IMR-90 (cell line): ENCODE data around the gene TMCC1. TPM values are rescaled to one million over a fixed set of nuclear protein-coding genes. Genes with fewer than 3 reads are reported as not detected.

Source experiments
- ATAC-seq: fragments of 200-7000 bp; cut with Tn5 transposase; 2 replicates; pipeline ENCODE4 v1.9.1; 2020; ENCODE audit warnings: low read depth, mild to moderate bottlenecking, moderate library complexity
- BruUV-seq: library from RNA; stranded (reverse); fragments of 400-500 nt; replicated peaks from 2 replicates; lab custom pipeline; 2021; lab: Mats Ljungman, UMichigan
- CTCF ChIA-PET: fragments of 300-600 bp; formaldehyde crosslinking; extraction: SDS; loops from one replicate; lab custom pipeline; 2021; ENCODE audit warnings: antibody characterized with exemption; lab: Yijun Ruan, JAX
- POLR2A ChIA-PET: fragments of 300-600 bp; sonication (Branson Sonifier 250); formaldehyde crosslinking; loops from one replicate; lab custom pipeline; 2022; ENCODE audit warnings: antibody characterized with exemption; ENCODE audit not compliant: unreplicated experiment; lab: Charles Lee
- DNase-seq: peaks from one replicate; pipeline ENCODE4 v3.0.0; 2013
- H2AFZ ChIP-seq: replicated peaks from 2 replicates; pipeline ENCODE3; 2013; ENCODE audit warnings: low read length, mild to moderate bottlenecking; ENCODE audit not compliant: poor library complexity
- H2AK5ac ChIP-seq: 2 replicates; pipeline ENCODE4 v1.6.1; 2013; ENCODE audit warnings: low read depth, low read length, inconsistent platforms
- H2AK9ac ChIP-seq: replicated peaks from 2 replicates; pipeline ENCODE3; 2013; ENCODE audit warnings: mild to moderate bottlenecking, low read depth, low read length, moderate library complexity; ENCODE audit not compliant: poor library complexity
- H2BK120ac ChIP-seq: 2 replicates; pipeline ENCODE4 v1.6.1; 2013; ENCODE audit warnings: low read depth, low read length, inconsistent platforms
- H2BK15ac ChIP-seq: 3 replicates; pipeline ENCODE4 v1.6.1; 2013; ENCODE audit warnings: low read depth, low read length, inconsistent platforms
- H2BK20ac ChIP-seq: 2 replicates; pipeline ENCODE4 v1.6.1; 2013; ENCODE audit warnings: low read depth, mild to moderate bottlenecking, inconsistent platforms, low read length, moderate library complexity
- H2BK5ac ChIP-seq: 2 replicates; pipeline ENCODE4 v1.6.1; 2013; ENCODE audit warnings: mild to moderate bottlenecking, low read depth, low read length, inconsistent platforms; ENCODE audit not compliant: poor library complexity, severe bottlenecking
- H3K14ac ChIP-seq: replicated peaks from 2 replicates; pipeline ENCODE4 v1.6.1; 2013; ENCODE audit warnings: low read depth, low read length, inconsistent platforms
- H3K18ac ChIP-seq: 2 replicates; pipeline ENCODE4 v1.6.1; 2013; ENCODE audit warnings: low read depth, low read length, control low read depth
- H3K23ac ChIP-seq: 2 replicates; pipeline ENCODE4 v1.6.1; 2013; ENCODE audit warnings: low read depth, low read length, inconsistent platforms
- H3K27ac ChIP-seq: 2 replicates; pipeline ENCODE4 v1.5.1; 2013; ENCODE audit warnings: mild to moderate bottlenecking, control low read depth, low read length; ENCODE audit not compliant: insufficient read depth
- H3K27me3 ChIP-seq: 2 replicates; pipeline ENCODE4 v1.6.1; 2013; ENCODE audit warnings: low read length; ENCODE audit not compliant: control insufficient read depth, insufficient read depth
- H3K36me3 ChIP-seq: 2 replicates; pipeline ENCODE4 v1.6.1; 2013; ENCODE audit warnings: low read length, mixed read lengths; ENCODE audit not compliant: control insufficient read depth, insufficient read depth
- H3K4ac ChIP-seq: 2 replicates; pipeline ENCODE4 v1.6.1; 2013; ENCODE audit warnings: low read depth, low read length, inconsistent platforms
- H3K4me1 ChIP-seq: 2 replicates; pipeline ENCODE4 v1.6.1; 2013; ENCODE audit warnings: low read length, mixed read lengths; ENCODE audit not compliant: control insufficient read depth, insufficient read depth
- H3K4me2 ChIP-seq: 2 replicates; pipeline ENCODE4 v1.6.1; 2013; ENCODE audit warnings: low read depth, mild to moderate bottlenecking, control low read depth, low read length, moderate library complexity
- H3K4me3 ChIP-seq: 2 replicates; pipeline ENCODE4 v1.5.1; 2013; ENCODE audit warnings: low read depth, mild to moderate bottlenecking, control low read depth, low read length, moderate library complexity; ENCODE audit not compliant: insufficient read depth
- H3K56ac ChIP-seq: 2 replicates; pipeline ENCODE4 v1.6.1; 2013; ENCODE audit warnings: low read length, inconsistent platforms; ENCODE audit not compliant: insufficient read depth; ENCODE audit errors: extremely low read depth
- H3K79me1 ChIP-seq, 2 experiments: 2 replicates each; pipeline ENCODE4 v1.6.1; 2013; ENCODE audit warnings: low read length in 2 of 2, inconsistent platforms in 1 of 2, low read depth in 1 of 2
- H3K9ac ChIP-seq: 2 replicates; pipeline ENCODE4 v1.6.1; 2013; ENCODE audit warnings: low read depth, low read length, control low read depth
- H3K9me1 ChIP-seq: 2 replicates; pipeline ENCODE4 v1.6.1; 2013; ENCODE audit warnings: low read length, inconsistent platforms; ENCODE audit not compliant: insufficient read depth
- H3K9me3 ChIP-seq: 2 replicates; pipeline ENCODE4 v1.6.1; 2013; ENCODE audit warnings: low read length; ENCODE audit not compliant: control insufficient read depth, insufficient read depth
- H4K20me1 ChIP-seq: 2 replicates; pipeline ENCODE4 v1.6.1; 2013; ENCODE audit warnings: low read length, inconsistent platforms; ENCODE audit not compliant: insufficient read depth
- H4K5ac ChIP-seq: 2 replicates; pipeline ENCODE4 v1.6.1; 2013; ENCODE audit warnings: mild to moderate bottlenecking, low read depth, low read length, control low read depth
- H4K8ac ChIP-seq, 2 experiments: 2 replicates each; pipeline ENCODE4 v1.6.1; 2013; ENCODE audit warnings: low read depth in 2 of 2, low read length in 2 of 2, control low read depth in 1 of 2, inconsistent platforms in 1 of 2
- H4K91ac ChIP-seq: 2 replicates; pipeline ENCODE4 v1.6.1; 2013; ENCODE audit warnings: low read depth, low read length, inconsistent platforms; ENCODE audit not compliant: insufficient read depth
- BHLHE40 ChIP-seq: fragments of 150-350 bp; IDR thresholded peaks from 2 replicates; pipeline ENCODE4 v1.6.1; 2016; ENCODE audit warnings: mild to moderate bottlenecking, low read depth, low read length
- CEBPB ChIP-seq: IDR thresholded peaks from 2 replicates; pipeline ENCODE4 v1.6.1; 2012; ENCODE audit warnings: low read depth, low read length, improper control_type of control experiment
- CHD1 ChIP-seq: IDR thresholded peaks from 2 replicates; pipeline ENCODE4 v1.6.1; 2012; ENCODE audit warnings: low read depth, low read length, improper control_type of control experiment
- ELK1 ChIP-seq: fragments of 150-350 bp; IDR thresholded peaks from 2 replicates; pipeline ENCODE4 v1.6.1; 2016; ENCODE audit warnings: low read depth, mild to moderate bottlenecking, low read length, moderate library complexity, borderline replicate concordance
- FOS ChIP-seq: fragments of 150-350 bp; IDR thresholded peaks from 2 replicates; pipeline ENCODE4 v1.6.1; 2016; ENCODE audit warnings: low read depth, low read length
- MAFK ChIP-seq: IDR thresholded peaks from 2 replicates; pipeline ENCODE4 v1.6.1; 2012; ENCODE audit warnings: low read depth, low read length, improper control_type of control experiment
- MAZ ChIP-seq: IDR thresholded peaks from 2 replicates; pipeline ENCODE4 v1.6.1; 2012; ENCODE audit warnings: low read depth, mild to moderate bottlenecking, low read length, improper control_type of control experiment, moderate library complexity, borderline replicate concordance
- MXI1 ChIP-seq: IDR thresholded peaks from 2 replicates; pipeline ENCODE4 v1.6.1; 2012; ENCODE audit warnings: low read depth, mild to moderate bottlenecking, low read length, moderate library complexity, borderline replicate concordance
- NFE2L2 ChIP-seq: fragments of 150-350 bp; IDR thresholded peaks from 2 replicates; pipeline ENCODE4 v1.6.1; 2016; ENCODE audit warnings: low read depth, mild to moderate bottlenecking, low read length
- POLR2A ChIP-seq: IDR thresholded peaks from 2 replicates; pipeline ENCODE4 v1.6.1; 2012; ENCODE audit warnings: mild to moderate bottlenecking, low read depth, low read length
- RAD21 ChIP-seq: IDR thresholded peaks from 2 replicates; pipeline ENCODE4 v1.6.1; 2012; ENCODE audit warnings: low read length, improper control_type of control experiment
- RCOR1 ChIP-seq: IDR thresholded peaks from 2 replicates; pipeline ENCODE4 v1.6.1; 2012; ENCODE audit warnings: mild to moderate bottlenecking, low read length, improper control_type of control experiment; ENCODE audit not compliant: insufficient replicate concordance
- RFX5 ChIP-seq: IDR thresholded peaks from 2 replicates; pipeline ENCODE4 v1.8.0; 2012; ENCODE audit warnings: low read depth, mild to moderate bottlenecking, low read length, moderate library complexity
- SMC3 ChIP-seq: fragments of 150-350 bp; IDR thresholded peaks from 2 replicates; pipeline ENCODE4 v1.6.1; 2016; ENCODE audit warnings: low read depth, mild to moderate bottlenecking, antibody characterized with exemption, low read length, moderate library complexity
- WGBS, 2 experiments: methylation state at CpG; one replicate each; pipeline versions ENCODE4 v1.1.5 to v1.1.7; 2013; ENCODE audit warnings: missing lambda C conversion rate in 2 of 2; ENCODE audit not compliant: insufficient read length in 1 of 2; ENCODE audit errors: extremely low coverage in 2 of 2; 5-methylcytosine and 5-hydroxymethylcytosine counted together
- dilution Hi-C: fragments of 300-500 bp; cut with HindIII; formaldehyde crosslinking; loops from one replicate; pipeline ENCODE4 v1.14.3; 2018; ENCODE audit warnings: low sequenced_read_pairs; ENCODE audit not compliant: unreplicated experiment
- in situ Hi-C: fragments of 300-500 bp; cut with MboI; formaldehyde crosslinking; loops from 3 replicates; pipeline ENCODE4 v1.14.3; 2019; ENCODE audit warnings: low sequenced_read_pairs, inconsistent platforms, mixed read lengths
- intact Hi-C: fragments of 100-400 bp; cut with micrococcal nuclease; formaldehyde crosslinking; loops from 2 replicates; pipeline ENCODE4 v1.10.0; 2022
- polyA plus RNA-seq, 3 experiments: library from polyadenylated mRNA; depleted of rRNA; stranded (reverse); fragments of >200 nt; gene quantifications; 2 replicates each; pipeline ENCODE4 v1.2.3, GENCODE V29; 2012; ENCODE audit warnings: low replicate concordance in 1 of 3
- total RNA-seq: library from RNA; depleted of rRNA; stranded (reverse); fragments of >200 nt; gene quantifications from 2 replicates; pipeline ENCODE4 v1.2.3, GENCODE V29; 2012
- TF ChIP-seq, protein P1 (sequence below): fragments of 150-350 bp; IDR thresholded peaks from 2 replicates; pipeline ENCODE4 v1.6.1; 2017; ENCODE audit warnings: mild to moderate bottlenecking, antibody characterized with exemption, low read length, low read depth
- TF ChIP-seq, protein P2 (sequence below): conservative IDR thresholded peaks from 2 replicates; pipeline ENCODE4 v1.5.1; 2012; ENCODE audit warnings: mild to moderate bottlenecking, low read depth, low read length, improper control_type of control experiment

The TMCC1 gene
- total and polyA plus RNA-seq, 2 of the 4 experiments (the other 2 are of a cell fraction), result 5.0 to 7.3 TPM

- Histone ChIP-seq H4K8ac (no peak overlapping the region), H3K9ac (no peak overlapping the region), H3K4me1 (peaks cover 6% of the 10 kb centered on the region), H2BK15ac (no peak overlapping the region), H2AK9ac (no peak overlapping the region), H2AK5ac (no peak overlapping the region; the same call in 1 of the 2 replicates), H3K27ac (no peak overlapping the region), H3K4me2 (no peak overlapping the region), H2AFZ (no peak overlapping the region), H4K5ac (no peak overlapping the region), H3K23ac (no peak overlapping the region), H2BK5ac (no peak overlapping the region), H2BK120ac (no peak overlapping the region), H4K91ac (no peak overlapping the region), H3K56ac (no peak overlapping the region), H3K79me1 (peaks cover 18% of the 10 kb centered on the region in 2 experiments), H3K4me3 (no peak overlapping the region), H3K4ac (no peak overlapping the region), H4K20me1 (no peaks in the 10 kb centered on the region), H3K36me3 (peaks cover 2% of the 10 kb centered on the region; the same call in 1 of the 2 replicates), H3K27me3 (no peaks in the 10 kb centered on the region), H3K14ac (no peak overlapping the region), H3K9me3 (no peaks in the 10 kb centered on the region), H2BK20ac (no peak overlapping the region), H3K9me1 (peaks cover 8% of the 10 kb centered on the region; the same call in 1 of the 2 replicates), H3K18ac (no peak overlapping the region)
- POLR2A ChIA-PET, result no interaction called here
- ATAC-seq, result no peak
- no peak for DNase-seq
- no CpG with 5 or more reads among the region's 4 CpGs for WGBS, 2 experiments
- intact Hi-C loops (no loop called here), dilution Hi-C loops (no loop called here), in situ Hi-C loops (no loop called here)
- no TSS peak for BruUV-seq
- TF ChIP-seq MAFK (no peak), RAD21 (no peak), RFX5 (no peak), ELK1 (no peak), POLR2A (no peak), BHLHE40 (no peak), CHD1 (no peak), MAZ (no peak), FOS (no peak), SMC3 (no peak), CEBPB (no peak), RCOR1 (no peak), NFE2L2 (no peak), MXI1 (no peak)
- TF ChIP-seq, protein P1, sequence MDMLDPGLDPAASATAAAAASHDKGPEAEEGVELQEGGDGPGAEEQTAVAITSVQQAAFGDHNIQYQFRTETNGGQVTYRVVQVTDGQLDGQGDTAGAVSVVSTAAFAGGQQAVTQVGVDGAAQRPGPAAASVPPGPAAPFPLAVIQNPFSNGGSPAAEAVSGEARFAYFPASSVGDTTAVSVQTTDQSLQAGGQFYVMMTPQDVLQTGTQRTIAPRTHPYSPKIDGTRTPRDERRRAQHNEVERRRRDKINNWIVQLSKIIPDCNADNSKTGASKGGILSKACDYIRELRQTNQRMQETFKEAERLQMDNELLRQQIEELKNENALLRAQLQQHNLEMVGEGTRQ, result no peak
- TF ChIP-seq, protein P2, sequence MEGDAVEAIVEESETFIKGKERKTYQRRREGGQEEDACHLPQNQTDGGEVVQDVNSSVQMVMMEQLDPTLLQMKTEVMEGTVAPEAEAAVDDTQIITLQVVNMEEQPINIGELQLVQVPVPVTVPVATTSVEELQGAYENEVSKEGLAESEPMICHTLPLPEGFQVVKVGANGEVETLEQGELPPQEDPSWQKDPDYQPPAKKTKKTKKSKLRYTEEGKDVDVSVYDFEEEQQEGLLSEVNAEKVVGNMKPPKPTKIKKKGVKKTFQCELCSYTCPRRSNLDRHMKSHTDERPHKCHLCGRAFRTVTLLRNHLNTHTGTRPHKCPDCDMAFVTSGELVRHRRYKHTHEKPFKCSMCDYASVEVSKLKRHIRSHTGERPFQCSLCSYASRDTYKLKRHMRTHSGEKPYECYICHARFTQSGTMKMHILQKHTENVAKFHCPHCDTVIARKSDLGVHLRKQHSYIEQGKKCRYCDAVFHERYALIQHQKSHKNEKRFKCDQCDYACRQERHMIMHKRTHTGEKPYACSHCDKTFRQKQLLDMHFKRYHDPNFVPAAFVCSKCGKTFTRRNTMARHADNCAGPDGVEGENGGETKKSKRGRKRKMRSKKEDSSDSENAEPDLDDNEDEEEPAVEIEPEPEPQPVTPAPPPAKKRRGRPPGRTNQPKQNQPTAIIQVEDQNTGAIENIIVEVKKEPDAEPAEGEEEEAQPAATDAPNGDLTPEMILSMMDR, result no peak
- CTCF ChIA-PET, result interaction anchor here (0.8 kb wide), 1 partner anchor 17 kb away, joined by 3 read pairs; no protein-coding TSS in a partner anchor
Observed at GRCh38 chr3:129859272-129859671, 34.2 kb downstream of the TMCC1 start.
